ENCODE measurements around the gene GRIPAP1. TPM values are rescaled to one million over a fixed set of nuclear protein-coding genes. Genes with fewer than 3 reads are reported as not detected.

The GRIPAP1 gene
- total RNA-seq, 1 experiment from 2014 or later = 51.0 TPM

DNA sequence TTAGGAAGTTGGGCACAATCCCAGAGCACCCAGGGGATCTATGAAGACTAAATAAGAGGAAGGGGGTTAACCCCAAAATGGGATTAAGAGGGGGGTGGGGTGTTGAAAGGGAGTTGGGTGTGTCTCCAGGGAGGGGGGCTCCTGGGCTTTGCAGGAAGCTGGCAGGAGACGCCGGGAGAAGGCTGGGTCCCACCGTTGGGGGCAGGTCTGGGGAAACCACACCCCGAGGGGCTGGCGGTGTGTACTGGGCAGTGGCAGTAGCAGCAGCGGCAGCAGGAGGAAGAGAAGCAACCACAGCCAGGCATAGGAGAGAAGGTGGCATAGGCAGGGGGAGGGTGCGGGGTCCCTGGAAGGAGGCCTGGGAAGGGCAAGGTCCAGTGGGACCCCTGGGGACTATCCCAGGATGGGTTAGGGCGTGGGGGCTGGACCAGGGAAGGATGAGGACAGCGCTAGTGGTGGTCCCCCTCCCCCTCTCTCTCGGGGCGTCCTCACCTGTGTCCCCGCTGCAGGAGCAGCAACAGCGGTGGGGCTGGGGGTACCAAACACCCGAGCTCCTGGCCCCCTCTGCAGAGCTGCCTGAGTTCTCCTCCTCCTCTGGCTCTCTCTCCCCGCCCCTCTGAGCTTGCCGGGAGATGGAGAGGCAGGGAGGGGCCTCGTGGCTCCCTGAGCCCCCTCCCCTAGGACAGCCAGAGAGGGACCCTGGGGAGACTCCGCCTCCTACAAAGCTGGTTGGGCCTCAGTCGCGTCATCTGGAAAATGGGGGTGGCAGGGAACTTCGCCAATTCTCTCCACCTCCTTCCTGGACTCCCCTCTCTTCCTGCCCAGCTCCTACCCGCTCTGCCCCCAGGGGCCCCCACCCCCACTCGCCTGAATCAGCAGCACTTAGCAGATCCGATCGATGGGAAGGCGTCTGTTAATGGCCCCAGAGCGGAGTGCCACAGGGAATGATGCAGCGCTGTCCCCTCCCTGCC lies 30.5 kb downstream of the GRIPAP1 start, which contains the start of gene KCND1:
TSS of gene KCND1 (minus strand) at position 596 of the 971 bp plus-strand sequence. CDS start 1,573 bp downstream, outside the sequence.
- in situ Hi-C loops (cut with HindIII; ENCODE audit: low pct_unique_long_range_greater_than_20kb, low sequenced_read_pairs) (no loop called here), intact Hi-C loops (cut with micrococcal nuclease; ENCODE audit: unreplicated experiment) (loop anchor here (10.0 kb wide), 1 partner anchor 73 kb away; the partner anchor contains the start of gene TFE3)
- BruUV-seq (replicated peaks) = no TSS peak
- no peak for DNase-seq (ENCODE audit: low read depth, low spot score)
- H3K36me3 ChIP-seq (ENCODE audit: control insufficient read depth, insufficient read depth, low read length) = no peaks in the 10 kb centered on the region
- H3K27me3 ChIP-seq (ENCODE audit: control insufficient read depth, insufficient read depth, low read length) = no peaks in the 10 kb centered on the region
- H3K27ac ChIP-seq (ENCODE audit: low read length) = peak within 1 kb of the TSS; percentile 68
- no peaks in the 10 kb centered on the region for H3K9me3 ChIP-seq (ENCODE audit: control insufficient read depth, insufficient read depth, low read depth, low read length)
- ATAC-seq = peak; percentile 76
- H3K4me3 ChIP-seq (ENCODE audit: low read depth in 2 of 2, low read length in 2 of 2) = peak within 1 kb of the TSS; percentile 40 to 70
- H3K4me1 ChIP-seq (ENCODE audit: control insufficient read depth, insufficient read depth, low read length) = no peaks in the 10 kb centered on the region
- TF ChIP-seq POLR2AphosphoS5 (IDR thresholded peaks at IDR 0.05; ENCODE audit: low read depth, low read length) (no peak; the same call in 1 of the 2 replicates), SIN3A (IDR thresholded peaks at IDR 0.05; ENCODE audit: borderline replicate concordance, insufficient read depth, low read depth, low read length) (no peak), TCF7L2 (IDR thresholded peaks at IDR 0.05; ENCODE audit: low read depth, low read length) (no peak)
- TF ChIP-seq, protein P1, sequence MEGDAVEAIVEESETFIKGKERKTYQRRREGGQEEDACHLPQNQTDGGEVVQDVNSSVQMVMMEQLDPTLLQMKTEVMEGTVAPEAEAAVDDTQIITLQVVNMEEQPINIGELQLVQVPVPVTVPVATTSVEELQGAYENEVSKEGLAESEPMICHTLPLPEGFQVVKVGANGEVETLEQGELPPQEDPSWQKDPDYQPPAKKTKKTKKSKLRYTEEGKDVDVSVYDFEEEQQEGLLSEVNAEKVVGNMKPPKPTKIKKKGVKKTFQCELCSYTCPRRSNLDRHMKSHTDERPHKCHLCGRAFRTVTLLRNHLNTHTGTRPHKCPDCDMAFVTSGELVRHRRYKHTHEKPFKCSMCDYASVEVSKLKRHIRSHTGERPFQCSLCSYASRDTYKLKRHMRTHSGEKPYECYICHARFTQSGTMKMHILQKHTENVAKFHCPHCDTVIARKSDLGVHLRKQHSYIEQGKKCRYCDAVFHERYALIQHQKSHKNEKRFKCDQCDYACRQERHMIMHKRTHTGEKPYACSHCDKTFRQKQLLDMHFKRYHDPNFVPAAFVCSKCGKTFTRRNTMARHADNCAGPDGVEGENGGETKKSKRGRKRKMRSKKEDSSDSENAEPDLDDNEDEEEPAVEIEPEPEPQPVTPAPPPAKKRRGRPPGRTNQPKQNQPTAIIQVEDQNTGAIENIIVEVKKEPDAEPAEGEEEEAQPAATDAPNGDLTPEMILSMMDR (IDR thresholded peaks at IDR 0.05) = no peak
- TF ChIP-seq, protein P2, sequence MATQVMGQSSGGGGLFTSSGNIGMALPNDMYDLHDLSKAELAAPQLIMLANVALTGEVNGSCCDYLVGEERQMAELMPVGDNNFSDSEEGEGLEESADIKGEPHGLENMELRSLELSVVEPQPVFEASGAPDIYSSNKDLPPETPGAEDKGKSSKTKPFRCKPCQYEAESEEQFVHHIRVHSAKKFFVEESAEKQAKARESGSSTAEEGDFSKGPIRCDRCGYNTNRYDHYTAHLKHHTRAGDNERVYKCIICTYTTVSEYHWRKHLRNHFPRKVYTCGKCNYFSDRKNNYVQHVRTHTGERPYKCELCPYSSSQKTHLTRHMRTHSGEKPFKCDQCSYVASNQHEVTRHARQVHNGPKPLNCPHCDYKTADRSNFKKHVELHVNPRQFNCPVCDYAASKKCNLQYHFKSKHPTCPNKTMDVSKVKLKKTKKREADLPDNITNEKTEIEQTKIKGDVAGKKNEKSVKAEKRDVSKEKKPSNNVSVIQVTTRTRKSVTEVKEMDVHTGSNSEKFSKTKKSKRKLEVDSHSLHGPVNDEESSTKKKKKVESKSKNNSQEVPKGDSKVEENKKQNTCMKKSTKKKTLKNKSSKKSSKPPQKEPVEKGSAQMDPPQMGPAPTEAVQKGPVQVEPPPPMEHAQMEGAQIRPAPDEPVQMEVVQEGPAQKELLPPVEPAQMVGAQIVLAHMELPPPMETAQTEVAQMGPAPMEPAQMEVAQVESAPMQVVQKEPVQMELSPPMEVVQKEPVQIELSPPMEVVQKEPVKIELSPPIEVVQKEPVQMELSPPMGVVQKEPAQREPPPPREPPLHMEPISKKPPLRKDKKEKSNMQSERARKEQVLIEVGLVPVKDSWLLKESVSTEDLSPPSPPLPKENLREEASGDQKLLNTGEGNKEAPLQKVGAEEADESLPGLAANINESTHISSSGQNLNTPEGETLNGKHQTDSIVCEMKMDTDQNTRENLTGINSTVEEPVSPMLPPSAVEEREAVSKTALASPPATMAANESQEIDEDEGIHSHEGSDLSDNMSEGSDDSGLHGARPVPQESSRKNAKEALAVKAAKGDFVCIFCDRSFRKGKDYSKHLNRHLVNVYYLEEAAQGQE (IDR thresholded peaks at IDR 0.05; ENCODE audit: insufficient read depth in 1 of 2, low read depth in 2 of 2, low read length in 1 of 2) = no peak
- CTCF ChIA-PET = no interaction called here
- POLR2A ChIA-PET = interaction anchor here (0.5 to 1.0 kb wide), 2 partner anchors 22 to 30 kb away, joined by 3 to 8 read pairs; partner anchors contain the start of gene GRIPAP1

DNA sequence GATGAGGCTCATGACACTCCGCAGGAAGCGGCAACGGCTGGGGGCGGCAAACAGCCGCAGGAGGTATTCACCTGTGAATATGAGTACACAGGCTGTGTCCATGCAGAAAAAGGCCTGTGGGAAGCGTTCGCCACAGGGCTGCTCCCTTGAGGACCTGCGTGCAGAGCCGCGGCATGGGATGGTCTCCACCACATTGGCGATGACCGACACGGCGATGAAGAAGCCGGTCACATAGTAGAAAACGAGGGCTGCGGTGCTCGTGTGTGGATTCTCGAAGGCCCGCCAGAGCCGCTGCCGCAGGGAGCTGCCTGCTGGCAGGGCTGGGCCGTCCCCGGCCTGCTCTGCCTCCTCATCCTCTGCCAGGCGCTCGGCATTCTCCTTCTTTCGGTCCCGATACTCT lies 32.6 kb downstream of the GRIPAP1 start:
- H3K4me1 ChIP-seq (ENCODE audit: control insufficient read depth, insufficient read depth, low read length) = no peaks in the 10 kb centered on the region
- in situ Hi-C loops (cut with HindIII; ENCODE audit: low pct_unique_long_range_greater_than_20kb, low sequenced_read_pairs) = no loop called here
- no peak overlapping the region for H3K27ac ChIP-seq (ENCODE audit: low read length)
- H3K36me3 ChIP-seq (ENCODE audit: control insufficient read depth, insufficient read depth, low read length) = no peaks in the 10 kb centered on the region
- intact Hi-C loops (cut with micrococcal nuclease; ENCODE audit: unreplicated experiment) = no loop called here
- ATAC-seq (no peak), DNase-seq (ENCODE audit: low read depth, low spot score) (no peak)
- ChIA-PET CTCF (no interaction called here), POLR2A (no interaction called here)
- TF ChIP-seq, protein P1 (IDR thresholded peaks at IDR 0.05) = no peak
- TF ChIP-seq SIN3A (IDR thresholded peaks at IDR 0.05; ENCODE audit: borderline replicate concordance, insufficient read depth, low read depth, low read length) (no peak), TCF7L2 (IDR thresholded peaks at IDR 0.05; ENCODE audit: low read depth, low read length) (no peak), POLR2AphosphoS5 (IDR thresholded peaks at IDR 0.05; ENCODE audit: low read depth, low read length) (no peak)
- TF ChIP-seq, protein P2 (IDR thresholded peaks at IDR 0.05; ENCODE audit: insufficient read depth in 1 of 2, low read depth in 2 of 2, low read length in 1 of 2) = no peak
- H3K9me3 ChIP-seq (ENCODE audit: control insufficient read depth, insufficient read depth, low read depth, low read length) = no peaks in the 10 kb centered on the region
- H3K27me3 ChIP-seq (ENCODE audit: control insufficient read depth, insufficient read depth, low read length) = no peaks in the 10 kb centered on the region
- no TSS peak for BruUV-seq (replicated peaks)
- H3K4me3 ChIP-seq (ENCODE audit: low read depth in 2 of 2, low read length in 2 of 2) = no peak overlapping the region
